ENCODE data around the gene ALDH3B1. TPM values are rescaled to one million over a fixed set of nuclear protein-coding genes. Genes with fewer than 3 reads are reported as not detected.

ALDH3B1 gene
- total RNA-seq, 2 donors from 2014 or later: 0.08 TPM; not detected in 1

DNA sequence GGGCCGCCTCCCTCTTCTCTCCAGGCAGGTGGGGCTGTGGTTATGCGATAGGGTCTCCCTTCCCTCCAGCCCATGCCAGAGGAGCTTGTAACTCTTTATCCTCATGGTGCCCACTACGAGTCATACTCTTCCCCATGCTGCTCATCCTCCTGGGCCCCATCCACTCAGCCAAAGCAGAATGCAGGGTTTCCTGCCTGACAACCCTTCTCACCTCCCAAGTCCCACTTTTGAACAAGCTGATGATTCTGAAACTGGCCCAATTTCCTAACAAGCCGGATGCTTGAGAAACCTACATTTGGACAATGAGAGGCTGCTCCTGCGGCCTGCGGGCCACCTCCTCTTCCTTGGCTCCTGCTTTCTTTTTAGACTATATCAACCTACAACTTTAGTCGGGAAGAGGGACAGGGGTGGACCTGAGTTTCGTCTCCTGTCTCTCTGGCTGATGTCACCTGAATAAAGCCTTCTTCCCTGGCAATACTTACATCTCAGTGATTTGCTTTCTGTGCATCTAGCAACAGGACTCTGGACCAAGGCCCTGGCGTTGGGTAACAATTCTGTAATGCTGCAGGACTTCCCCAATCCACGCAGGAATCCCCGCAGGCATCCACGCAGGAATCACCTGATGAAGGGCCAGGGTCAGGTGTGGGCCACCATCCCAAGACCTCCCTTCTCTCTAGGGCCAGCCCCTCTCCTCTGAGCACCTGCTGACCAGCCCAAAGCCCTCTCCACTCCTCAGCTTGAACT is 18.8 kb downstream of the ALDH3B1 start:
- Mint-ChIP-seq H3K36me3 (ENCODE audit: low read depth) (peaks cover 5% of the 10 kb centered on the region), H3K4me1 (peaks cover 6% of the 10 kb centered on the region), H3K4me3 (peak overlapping the region; percentile 88), H3K27me3 (no peaks in the 10 kb centered on the region), H3K27ac (peak overlapping the region; percentile 20), H3K9me3 (no peaks in the 10 kb centered on the region)
- no peak for ATAC-seq (replicated peaks)

GRCh38 chr11:68030318-68031143 is 20.4 kb downstream of the ALDH3B1 start, which contains the start of gene NDUFS8:
Gene NDUFS8, plus strand, starts transcription at chr11:68030681. Its CDS starts 1,471 bp downstream, at chr11:68032152.
- peak within 1 kb of the TSS; percentile 88 for H3K4me3 Mint-ChIP-seq
- peak within 1 kb of the TSS; percentile 84 for H3K27ac Mint-ChIP-seq
- no peaks in the 10 kb centered on the region for H3K9me3 Mint-ChIP-seq
- peaks cover 6% of the 10 kb centered on the region for H3K4me1 Mint-ChIP-seq
- H3K36me3 Mint-ChIP-seq (ENCODE audit: low read depth): peaks cover 9% of the 10 kb centered on the region
- peak; percentile 97 for ATAC-seq (replicated peaks)
- H3K27me3 Mint-ChIP-seq: no peaks in the 10 kb centered on the region

DNA sequence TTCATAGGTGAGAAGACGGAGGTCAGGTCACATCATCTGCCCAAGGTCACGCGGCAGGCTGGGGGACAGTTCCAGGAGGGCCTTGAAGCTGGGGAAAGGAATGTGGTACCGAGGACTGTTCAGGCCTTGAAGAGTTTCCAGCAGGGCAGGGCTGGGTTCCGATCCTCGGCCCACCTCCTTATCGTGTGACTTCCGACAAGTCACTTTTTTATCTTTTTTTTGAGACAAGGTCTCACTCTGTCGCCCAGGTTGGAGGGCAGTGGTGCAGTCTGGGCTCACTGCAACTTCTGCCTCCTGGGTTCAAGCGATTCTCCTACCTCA is 21.0 kb downstream of the ALDH3B1 start:
- Mint-ChIP-seq H3K4me3 (peak overlapping the region; percentile 88), H3K27ac (peak overlapping the region; percentile 84), H3K36me3 (ENCODE audit: low read depth) (peaks cover 9% of the 10 kb centered on the region), H3K27me3 (no peaks in the 10 kb centered on the region), H3K4me1 (peaks cover 6% of the 10 kb centered on the region), H3K9me3 (no peaks in the 10 kb centered on the region)
- ATAC-seq (replicated peaks): no peak

GRCh38 chr11:68032003-68032402 is 21.9 kb downstream of the ALDH3B1 start:
- H3K4me1 Mint-ChIP-seq: peaks cover 9% of the 10 kb centered on the region
- H3K27ac Mint-ChIP-seq: peak overlapping the region; percentile 84
- H3K4me3 Mint-ChIP-seq: peak overlapping the region; percentile 88
- ATAC-seq (replicated peaks): no peak
- H3K36me3 Mint-ChIP-seq (ENCODE audit: low read depth): peaks cover 13% of the 10 kb centered on the region
- H3K9me3 Mint-ChIP-seq: no peaks in the 10 kb centered on the region
- H3K27me3 Mint-ChIP-seq: no peaks in the 10 kb centered on the region

- no peak for ATAC-seq (replicated peaks)
- Mint-ChIP-seq H3K4me1 (peaks cover 12% of the 10 kb centered on the region), H3K9me3 (no peaks in the 10 kb centered on the region), H3K27ac (no peak overlapping the region), H3K4me3 (no peak overlapping the region), H3K27me3 (no peaks in the 10 kb centered on the region), H3K36me3 (ENCODE audit: low read depth) (peaks cover 14% of the 10 kb centered on the region)
Measured at GRCh38 chr11:68032997-68033707, 23.0 kb downstream of the ALDH3B1 start.

GRCh38 chr11:68033708-68034045 is 23.6 kb downstream of the ALDH3B1 start:
- peaks cover 12% of the 10 kb centered on the region for H3K4me1 Mint-ChIP-seq
- no peak for ATAC-seq (replicated peaks)
- H3K9me3 Mint-ChIP-seq: no peaks in the 10 kb centered on the region
- no peak overlapping the region for H3K4me3 Mint-ChIP-seq
- no peaks in the 10 kb centered on the region for H3K27me3 Mint-ChIP-seq
- H3K36me3 Mint-ChIP-seq (ENCODE audit: low read depth): peaks cover 14% of the 10 kb centered on the region
- no peak overlapping the region for H3K27ac Mint-ChIP-seq

DNA sequence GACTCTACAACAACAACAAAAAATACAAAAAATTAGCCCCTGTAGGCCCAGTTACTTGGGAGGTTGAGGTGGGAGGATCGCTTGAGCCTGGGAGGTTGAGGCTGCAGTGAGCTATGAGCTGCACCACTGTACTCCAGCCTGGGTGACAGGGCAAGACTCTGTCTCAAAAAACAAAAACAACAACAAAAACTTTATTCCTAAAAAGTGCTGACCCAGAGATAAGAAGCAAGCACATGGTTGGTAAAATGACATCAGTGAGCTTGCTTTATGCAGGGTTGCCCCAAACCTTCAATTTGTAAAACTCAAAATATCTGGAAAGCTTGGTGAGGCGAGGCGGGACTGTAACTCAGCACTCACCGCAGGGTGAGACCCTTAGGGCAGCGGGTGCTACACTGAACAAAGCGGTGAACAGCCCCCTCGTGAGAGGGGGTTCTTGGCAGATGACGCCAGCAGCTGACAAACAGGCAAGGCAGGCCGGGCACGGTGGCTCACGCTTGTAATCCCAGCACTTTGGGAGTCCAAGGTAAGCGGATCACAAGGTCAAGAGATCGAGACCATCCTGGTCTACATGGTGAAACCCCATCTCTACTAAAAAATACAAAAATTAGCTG is 25.2 kb downstream of the ALDH3B1 start:
- Mint-ChIP-seq H3K4me1 (peaks cover 12% of the 10 kb centered on the region), H3K27me3 (no peaks in the 10 kb centered on the region), H3K4me3 (no peak overlapping the region), H3K27ac (no peak overlapping the region), H3K9me3 (no peaks in the 10 kb centered on the region), H3K36me3 (ENCODE audit: low read depth) (peaks cover 20% of the 10 kb centered on the region)
- no peak for ATAC-seq (replicated peaks)

DNA sequence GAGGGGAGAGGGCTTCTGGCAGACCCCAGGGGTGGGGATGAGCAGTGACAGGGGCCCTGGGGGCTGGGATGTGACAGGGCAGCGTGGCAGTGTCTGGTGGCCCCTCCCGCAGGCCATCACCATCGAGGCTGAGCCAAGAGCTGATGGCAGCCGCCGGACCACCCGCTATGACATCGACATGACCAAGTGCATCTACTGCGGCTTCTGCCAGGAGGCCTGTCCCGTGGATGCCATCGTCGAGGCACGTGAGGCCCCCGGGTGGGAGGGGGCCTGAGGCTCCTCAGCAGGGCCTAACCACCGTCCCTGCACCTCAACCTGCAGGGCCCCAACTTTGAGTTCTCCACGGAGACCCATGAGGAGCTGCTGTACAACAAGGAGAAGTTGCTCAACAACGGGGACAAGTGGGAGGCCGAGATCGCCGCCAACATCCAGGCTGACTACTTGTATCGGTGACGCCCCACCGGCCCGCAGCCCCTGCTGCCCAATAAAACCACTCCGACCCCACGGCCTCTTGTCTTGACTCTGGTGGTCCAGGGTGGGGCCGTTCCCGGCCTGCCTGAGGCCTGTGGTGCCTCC is 26.1 kb downstream of the ALDH3B1 start:
- Mint-ChIP-seq H3K4me3 (peak overlapping the region; percentile 62), H3K36me3 (ENCODE audit: low read depth) (peaks cover 24% of the 10 kb centered on the region), H3K4me1 (peaks cover 12% of the 10 kb centered on the region), H3K27me3 (no peaks in the 10 kb centered on the region), H3K9me3 (no peaks in the 10 kb centered on the region), H3K27ac (peak overlapping the region; percentile 91)
- no peak for ATAC-seq (replicated peaks)

- Mint-ChIP-seq H3K9me3 (no peaks in the 10 kb centered on the region), H3K36me3 (ENCODE audit: low read depth) (peaks cover 28% of the 10 kb centered on the region), H3K4me3 (peak overlapping the region; percentile 62), H3K4me1 (peaks cover 8% of the 10 kb centered on the region), H3K27ac (peak overlapping the region; percentile 91), H3K27me3 (no peaks in the 10 kb centered on the region)
- peak; percentile 53 for ATAC-seq (replicated peaks)
Measured at GRCh38 chr11:68036717-68037239, 26.7 kb downstream of the ALDH3B1 start.

DNA sequence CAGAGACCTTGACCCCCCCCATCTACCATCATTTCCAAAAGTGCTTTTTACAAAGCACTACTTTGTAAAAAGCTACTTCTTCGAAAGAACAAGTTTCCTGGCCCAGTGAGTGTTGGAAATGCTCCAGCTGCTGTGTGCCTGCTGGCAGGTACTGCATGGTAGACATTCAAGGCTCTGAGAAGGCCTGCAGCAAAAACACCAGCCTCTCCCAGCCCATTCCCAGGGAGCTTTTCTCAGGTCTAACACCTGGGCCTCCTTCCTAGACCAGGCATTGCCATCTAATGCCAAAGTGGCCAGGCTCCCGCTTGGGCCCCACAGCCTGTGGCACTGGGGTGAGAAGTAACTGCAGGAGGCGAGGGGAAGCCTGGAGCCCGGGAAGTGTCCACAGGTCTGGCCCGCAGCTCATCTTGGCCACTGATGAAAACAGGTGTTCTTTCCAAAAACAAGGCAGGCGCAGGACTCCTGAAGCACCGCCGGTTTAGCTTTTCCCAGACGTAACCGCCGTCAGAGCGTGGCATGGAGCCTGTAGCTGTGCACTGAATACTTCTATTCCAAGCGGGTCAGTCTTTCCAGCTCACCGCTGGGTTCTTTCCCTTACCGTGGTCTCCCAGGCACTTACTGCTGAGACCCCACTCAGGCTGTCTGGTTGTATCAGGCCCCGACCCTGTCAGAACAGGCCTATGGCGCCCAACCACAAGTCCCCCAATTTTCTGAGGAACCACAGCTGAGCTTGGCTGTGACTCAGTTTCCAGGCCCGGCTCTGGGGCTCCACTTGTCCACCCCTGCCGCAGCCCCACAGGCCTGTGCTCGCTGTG is 27.5 kb downstream of the ALDH3B1 start:
- Mint-ChIP-seq H3K9me3 (no peaks in the 10 kb centered on the region), H3K4me1 (peaks cover 7% of the 10 kb centered on the region), H3K36me3 (ENCODE audit: low read depth) (peaks cover 35% of the 10 kb centered on the region), H3K27me3 (no peaks in the 10 kb centered on the region), H3K27ac (peak overlapping the region; percentile 91), H3K4me3 (peak overlapping the region; percentile 91)
- ATAC-seq (replicated peaks): no peak

DNA sequence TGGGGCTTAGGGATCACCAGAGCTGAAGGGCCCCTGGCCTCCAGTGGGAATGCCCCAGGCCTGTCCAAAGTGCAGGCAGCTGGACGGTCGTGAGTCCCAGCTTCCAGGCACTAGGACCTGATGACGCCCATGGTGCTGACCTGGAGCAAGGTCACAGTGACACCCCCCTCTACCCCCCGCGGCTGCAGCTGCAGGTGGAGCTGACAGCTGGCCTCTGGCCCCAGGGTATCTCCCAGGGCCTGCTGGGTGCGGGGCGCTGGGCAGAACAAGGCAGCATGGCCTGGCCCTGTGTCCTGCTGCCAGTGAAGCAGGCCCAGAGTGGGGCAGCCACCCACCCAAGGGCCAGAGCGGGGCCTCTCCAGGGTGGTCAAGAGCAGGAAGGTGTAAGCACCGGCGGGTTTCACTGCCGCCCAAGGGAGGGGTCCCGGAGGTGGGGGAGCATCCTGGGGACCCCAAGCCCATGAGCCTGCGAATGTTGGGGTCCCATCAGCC is 28.1 kb downstream of the ALDH3B1 start:
- Mint-ChIP-seq H3K9me3 (no peaks in the 10 kb centered on the region), H3K36me3 (ENCODE audit: low read depth) (peaks cover 35% of the 10 kb centered on the region), H3K4me3 (peak overlapping the region; percentile 91), H3K27ac (no peak overlapping the region), H3K27me3 (no peaks in the 10 kb centered on the region), H3K4me1 (peaks cover 7% of the 10 kb centered on the region)
- no peak for ATAC-seq (replicated peaks)

DNA sequence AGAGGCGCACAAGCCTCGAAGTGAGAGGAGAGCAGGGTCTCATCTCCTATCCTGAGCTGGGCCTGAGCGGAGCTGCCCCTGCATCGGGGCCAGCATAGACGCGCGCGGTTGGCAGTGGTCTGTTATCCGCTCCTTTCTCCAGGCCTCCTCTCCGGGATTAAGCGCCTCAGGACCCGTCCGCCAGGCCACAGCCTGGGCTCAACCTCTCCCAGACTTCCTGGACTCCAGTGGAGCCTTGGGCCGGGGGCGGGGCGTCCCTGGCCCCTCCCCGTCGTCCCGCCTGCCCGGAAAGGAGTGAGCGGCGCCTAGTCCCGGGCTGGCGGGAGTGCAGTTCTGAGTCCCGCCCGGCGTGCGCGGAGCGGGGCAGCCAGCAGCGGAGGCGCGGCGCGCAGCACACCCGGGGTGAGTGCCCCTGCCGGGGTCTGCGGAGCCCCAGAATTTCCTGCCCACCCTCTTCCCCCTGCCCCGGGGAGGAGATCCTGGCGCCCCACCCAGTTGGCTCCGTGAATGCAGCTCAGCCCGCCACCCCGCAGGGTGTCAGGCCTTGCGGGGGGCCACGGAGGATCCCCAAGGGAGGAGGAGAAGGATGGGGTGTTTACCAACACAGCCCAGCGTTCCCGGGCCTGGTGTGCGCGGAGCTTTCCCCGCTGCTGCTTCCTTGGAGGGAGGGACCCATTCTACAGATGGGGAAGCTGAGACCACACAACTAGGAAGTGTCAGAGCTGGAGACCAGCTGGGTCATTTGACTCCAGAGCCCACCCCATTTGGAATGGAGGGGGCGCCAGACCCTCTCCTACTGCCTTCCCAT is 28.8 kb downstream of the ALDH3B1 start, which contains the start of gene TCIRG1:
Gene TCIRG1 (plus strand): TSS at position 308 of the 808 bp plus-strand sequence. CDS start 2,247 bp downstream, outside the sequence.
- Mint-ChIP-seq H3K36me3 (ENCODE audit: low read depth) (peaks cover 30% of the 10 kb centered on the region), H3K4me1 (peaks cover 7% of the 10 kb centered on the region), H3K4me3 (peak within 1 kb of the TSS; percentile 91), H3K27ac (peak within 1 kb of the TSS; percentile 94), H3K27me3 (no peaks in the 10 kb centered on the region), H3K9me3 (no peaks in the 10 kb centered on the region)
- ATAC-seq (replicated peaks): peak; percentile 80

Measured in activated T-helper 17 cell treated with anti-CD3 and anti-CD28 coated beads, Interleukin-2, amount 50 U/mL, for 72 hours (primary cell).